ENCODE results near the gene UROC1. TPM values are rescaled to one million over a fixed set of nuclear protein-coding genes. Genes with fewer than 3 reads are reported as not detected.

Gene UROC1
- total and polyA plus RNA-seq, 4 donors, result 0.01 to 0.21 (median 0.08) TPM

GRCh38 chr3:126451511-126451910, 66.1 kb downstream of the UROC1 start:
- TF ChIP-seq, protein P1, sequence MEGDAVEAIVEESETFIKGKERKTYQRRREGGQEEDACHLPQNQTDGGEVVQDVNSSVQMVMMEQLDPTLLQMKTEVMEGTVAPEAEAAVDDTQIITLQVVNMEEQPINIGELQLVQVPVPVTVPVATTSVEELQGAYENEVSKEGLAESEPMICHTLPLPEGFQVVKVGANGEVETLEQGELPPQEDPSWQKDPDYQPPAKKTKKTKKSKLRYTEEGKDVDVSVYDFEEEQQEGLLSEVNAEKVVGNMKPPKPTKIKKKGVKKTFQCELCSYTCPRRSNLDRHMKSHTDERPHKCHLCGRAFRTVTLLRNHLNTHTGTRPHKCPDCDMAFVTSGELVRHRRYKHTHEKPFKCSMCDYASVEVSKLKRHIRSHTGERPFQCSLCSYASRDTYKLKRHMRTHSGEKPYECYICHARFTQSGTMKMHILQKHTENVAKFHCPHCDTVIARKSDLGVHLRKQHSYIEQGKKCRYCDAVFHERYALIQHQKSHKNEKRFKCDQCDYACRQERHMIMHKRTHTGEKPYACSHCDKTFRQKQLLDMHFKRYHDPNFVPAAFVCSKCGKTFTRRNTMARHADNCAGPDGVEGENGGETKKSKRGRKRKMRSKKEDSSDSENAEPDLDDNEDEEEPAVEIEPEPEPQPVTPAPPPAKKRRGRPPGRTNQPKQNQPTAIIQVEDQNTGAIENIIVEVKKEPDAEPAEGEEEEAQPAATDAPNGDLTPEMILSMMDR (IDR thresholded peaks at IDR 0.05; ENCODE audit: control extremely low read depth, extremely low read depth), result no peak
- WGBS, 2 donors, result 94% methylated on average over 12 of the region's 12 CpGs
- no peaks in the 10 kb centered on the region for H3K27me3 ChIP-seq (ENCODE audit: control insufficient read depth in 3 of 3, insufficient read depth in 3 of 3, low read length in 2 of 3)
- DNase-seq (no peak), ATAC-seq (ENCODE audit: insufficient read depth, low FRiP score) (no peak)
- peaks cover 0 to 10% (median 0%) of the 10 kb centered on the region in 5 donors for H3K4me1 ChIP-seq (ENCODE audit: control insufficient read depth in 5 of 5, insufficient read depth in 5 of 5, low read length in 5 of 5)
- H3K4me3 ChIP-seq, result no peak overlapping the region
- H3K9me3 ChIP-seq (ENCODE audit: control insufficient read depth in 4 of 4, insufficient read depth in 3 of 4, low read length in 3 of 4), result no peaks in the 10 kb centered on the region
- H3K36me3 ChIP-seq (ENCODE audit: control insufficient read depth in 4 of 4, insufficient read depth in 4 of 4, low read length in 4 of 4), result peaks cover 2 to 41% (median 22%) of the 10 kb centered on the region in 4 donors
- no peak overlapping the region for H3K9ac ChIP-seq (ENCODE audit: insufficient read depth in 1 of 2, low read length in 2 of 2)
- H3K27ac ChIP-seq (ENCODE audit: low read depth in 1 of 2, low read length in 1 of 2), result no peak overlapping the region

DNA sequence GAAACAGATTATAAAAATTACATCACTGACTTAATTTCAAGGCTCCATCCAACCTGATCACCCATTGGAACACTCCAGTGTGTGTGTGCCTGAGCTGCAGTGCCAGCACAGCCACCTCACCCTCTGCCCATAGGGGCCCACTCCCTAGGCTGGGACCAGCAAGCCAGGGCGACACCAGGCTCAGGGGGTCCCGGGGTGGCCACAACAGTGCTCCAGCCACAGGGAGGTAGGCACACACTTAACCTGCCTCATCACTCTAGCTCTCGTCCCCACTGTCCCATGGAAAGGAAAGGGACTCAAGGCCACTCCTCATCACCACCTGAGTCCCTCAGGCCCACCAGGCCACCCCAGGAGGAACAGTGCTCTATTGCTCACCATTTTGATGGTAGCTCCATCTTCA, 66.8 kb downstream of the UROC1 start:
- Histone ChIP-seq H3K4me1 (ENCODE audit: control insufficient read depth in 5 of 5, insufficient read depth in 5 of 5, low read length in 5 of 5) (peaks cover 0 to 12% (median 0%) of the 10 kb centered on the region in 5 donors), H3K9ac (ENCODE audit: insufficient read depth in 1 of 2, low read length in 2 of 2) (no peak overlapping the region), H3K36me3 (ENCODE audit: control insufficient read depth in 4 of 4, insufficient read depth in 4 of 4, low read length in 4 of 4) (peaks cover 2 to 39% (median 22%) of the 10 kb centered on the region in 4 donors), H3K27me3 (ENCODE audit: control insufficient read depth in 3 of 3, insufficient read depth in 3 of 3, low read length in 2 of 3) (no peaks in the 10 kb centered on the region), H3K9me3 (ENCODE audit: control insufficient read depth in 4 of 4, insufficient read depth in 3 of 4, low read length in 3 of 4) (no peaks in the 10 kb centered on the region), H3K27ac (ENCODE audit: low read depth in 1 of 2, low read length in 1 of 2) (no peak overlapping the region), H3K4me3 (no peak overlapping the region)
- ATAC-seq (ENCODE audit: insufficient read depth, low FRiP score) (no peak), DNase-seq (peak in 1 of 3 donors; percentile 4)
- 95% methylated on average over 3 of the region's 3 CpGs for WGBS, 2 donors
- TF ChIP-seq, protein P1 (IDR thresholded peaks at IDR 0.05; ENCODE audit: control extremely low read depth, extremely low read depth), result no peak

DNA sequence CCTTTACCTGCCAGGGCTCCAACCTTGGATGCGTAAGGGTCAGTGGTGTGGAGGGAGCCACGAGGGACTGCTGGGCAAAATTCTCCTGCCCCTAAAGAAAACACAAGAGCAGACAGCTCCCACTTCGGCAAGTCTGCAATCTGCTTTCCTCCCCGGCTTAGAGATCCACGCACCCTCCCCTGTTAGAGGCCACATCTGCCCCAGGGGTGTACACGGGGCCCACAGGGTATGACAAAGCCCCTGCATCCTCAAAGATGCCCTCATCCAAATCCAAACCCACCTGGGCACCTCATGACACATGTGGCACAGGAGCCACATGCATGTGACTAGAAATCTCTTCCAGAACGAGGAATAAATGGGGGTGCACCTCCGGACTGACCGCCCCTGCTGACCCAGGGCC, 67.4 kb downstream of the UROC1 start:
- ATAC-seq (ENCODE audit: insufficient read depth, low FRiP score), result no peak
- H3K36me3 ChIP-seq (ENCODE audit: control insufficient read depth in 4 of 4, insufficient read depth in 4 of 4, low read length in 4 of 4), result peaks cover 2 to 39% (median 24%) of the 10 kb centered on the region in 4 donors
- no peak overlapping the region for H3K9ac ChIP-seq (ENCODE audit: insufficient read depth in 1 of 2, low read length in 2 of 2)
- no peaks in the 10 kb centered on the region for H3K9me3 ChIP-seq (ENCODE audit: control insufficient read depth in 4 of 4, insufficient read depth in 3 of 4, low read length in 3 of 4)
- WGBS, 2 donors, result 82% methylated on average over 9 of the region's 9 CpGs
- peaks cover 0 to 12% (median 4%) of the 10 kb centered on the region in 5 donors for H3K4me1 ChIP-seq (ENCODE audit: control insufficient read depth in 5 of 5, insufficient read depth in 5 of 5, low read length in 5 of 5)
- TF ChIP-seq, protein P1 (IDR thresholded peaks at IDR 0.05; ENCODE audit: control extremely low read depth, extremely low read depth), result no peak
- no peaks in the 10 kb centered on the region for H3K27me3 ChIP-seq (ENCODE audit: control insufficient read depth in 3 of 3, insufficient read depth in 3 of 3, low read length in 2 of 3)
- no peak overlapping the region for H3K4me3 ChIP-seq
- DNase-seq, result peak in 1 of 3 donors; percentile 3
- no peak overlapping the region for H3K27ac ChIP-seq (ENCODE audit: low read depth in 1 of 2, low read length in 1 of 2)

DNA sequence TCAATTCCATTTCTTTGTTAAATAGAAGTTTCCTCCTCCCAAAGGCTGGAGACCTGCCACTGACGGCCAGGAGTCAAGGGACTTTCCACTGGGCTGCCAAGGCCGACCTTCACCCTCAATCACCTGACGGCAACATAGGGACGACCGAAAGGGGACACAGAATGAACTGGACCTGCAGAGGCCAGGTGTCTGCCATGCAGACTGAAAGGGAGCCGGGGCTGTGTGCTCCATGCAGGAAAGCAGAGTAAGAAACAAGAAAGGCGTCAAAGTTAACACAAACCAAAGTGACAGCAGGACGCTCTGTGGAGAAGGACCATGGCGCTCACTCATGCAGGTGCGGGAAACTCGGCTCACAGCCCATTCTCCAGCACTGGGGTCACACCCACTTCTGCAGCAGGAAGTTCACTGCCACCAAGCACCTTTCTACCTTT, 67.9 kb downstream of the UROC1 start:
- 91 to 96% methylated on average over 11 of the region's 11 CpGs for WGBS, 2 donors
- no peak for ATAC-seq (ENCODE audit: insufficient read depth, low FRiP score)
- Histone ChIP-seq H3K4me1 (ENCODE audit: control insufficient read depth in 5 of 5, insufficient read depth in 5 of 5, low read length in 5 of 5) (peaks cover 0 to 12% (median 4%) of the 10 kb centered on the region in 5 donors), H3K4me3 (no peak overlapping the region), H3K9me3 (ENCODE audit: control insufficient read depth in 4 of 4, insufficient read depth in 3 of 4, low read length in 3 of 4) (no peaks in the 10 kb centered on the region), H3K27ac (ENCODE audit: low read depth in 1 of 2, low read length in 1 of 2) (no peak overlapping the region), H3K27me3 (ENCODE audit: control insufficient read depth in 3 of 3, insufficient read depth in 3 of 3, low read length in 2 of 3) (no peaks in the 10 kb centered on the region), H3K36me3 (ENCODE audit: control insufficient read depth in 4 of 4, insufficient read depth in 4 of 4, low read length in 4 of 4) (peaks cover 2 to 39% (median 24%) of the 10 kb centered on the region in 4 donors), H3K9ac (ENCODE audit: insufficient read depth in 1 of 2, low read length in 2 of 2) (no peak overlapping the region)
- TF ChIP-seq, protein P1 (IDR thresholded peaks at IDR 0.05; ENCODE audit: control extremely low read depth, extremely low read depth), result no peak
- no peak for DNase-seq
